Heart right ventricle (tissue), 16 donors: Measurements from ENCODE around the gene ABCA7. TPM values are rescaled to one million over a fixed set of nuclear protein-coding genes. Genes with fewer than 3 reads are reported as not detected.

ENCODE experiments used
- ATAC-seq, 8 donors: fragments of 200-7000 bp; cut with Tn5 transposase; one replicate each; pipeline ENCODE4 v1.9.1; 2020; ENCODE audit warnings: mild to moderate bottlenecking in 8 of 8, moderate library complexity in 8 of 8, moderate number of reproducible peaks in 1 of 8
- DNase-seq, 2 donors: peaks; one replicate each; pipeline ENCODE4 v3.0.0-alpha.2; 2020
- H3K27ac ChIP-seq, 10 donors: fragments of 200-600 bp; sonication (generic) in 2 of 10; one replicate each; pipeline versions ENCODE4 v1.5.0 to v1.8.0; 2020 to 2022; ENCODE audit warnings: mild to moderate bottlenecking in 3 of 10
- H3K27me3 ChIP-seq, 7 donors: fragments of 200-600 bp; one replicate each; pipeline ENCODE4 v1.8.0; 2021 to 2022; ENCODE audit warnings: mild to moderate bottlenecking in 2 of 7
- H3K36me3 ChIP-seq, 9 donors: fragments of 200-600 bp; sonication (generic) in 1 of 9; one replicate each; pipeline versions ENCODE4 v1.5.0 to v1.8.0; 2020 to 2022; ENCODE audit warnings: mild to moderate bottlenecking in 2 of 9
- H3K4me1 ChIP-seq, 9 donors: fragments of 200-600 bp; sonication (generic) in 1 of 9; one replicate each; pipeline versions ENCODE4 v1.5.0 to v1.8.0; 2020 to 2022; ENCODE audit warnings: mild to moderate bottlenecking in 4 of 9
- H3K4me3 ChIP-seq, 10 donors: fragments of 200-600 bp; sonication (generic) in 2 of 10; one replicate each; pipeline versions ENCODE4 v1.5.0 to v1.8.0; 2020 to 2022; ENCODE audit warnings: mild to moderate bottlenecking in 7 of 10, moderate library complexity in 2 of 10
- H3K9me3 ChIP-seq, 11 donors: fragments of 200-600 bp in 10 of 11; sonication (generic) in 2 of 11; one replicate each; pipeline versions ENCODE4 v1.5.0 to v1.8.0; 2013 to 2022; ENCODE audit warnings: mild to moderate bottlenecking in 2 of 11, control low read depth in 1 of 11, moderate library complexity in 1 of 11
- CTCF ChIP-seq, 9 donors: fragments of 200-600 bp; sonication (generic) in 2 of 9; IDR thresholded peaks; one replicate each; pipeline versions ENCODE4 v1.5.0 to v1.8.0; 2021 to 2022; ENCODE audit warnings: antibody characterized with exemption in 9 of 9, mild to moderate bottlenecking in 5 of 9, moderate library complexity in 1 of 9
- WGBS, 2 donors: extraction: QIAGEN DNeasy Blood & Tissue Kit; methylation state at CpG; one replicate each; pipeline ENCODE4 v1.1.7; 2013; ENCODE audit warnings: inconsistent platforms in 1 of 2; 5-methylcytosine and 5-hydroxymethylcytosine counted together
- intact Hi-C, 10 donors: fragments of 100-400 bp; cut with DNase I; formaldehyde crosslinking; loops; one replicate each; pipeline versions ENCODE4 v1.11.1 to v1.14.2; 2022
- polyA plus RNA-seq, 2 donors: library from polyadenylated mRNA; stranded (reverse); fragments of 200-250 nt; gene quantifications; one replicate each; pipeline ENCODE4 v1.2.3, GENCODE V29; 2013
- total RNA-seq, 10 donors: library from RNA; stranded (reverse); fragmentation: NEBNext Ultra II Directional in 3 of 10; extraction: Animal tissue kit (Norgen Biotek cat#: 25700) in 3 of 10; gene quantifications; one replicate each; pipeline versions ENCODE4 v1.2.1 to v1.2.4, GENCODE V29; 2021 to 2023
- donor health status: Arrhythmogenic right ventricular cardiomyopathy.
- donor health status: ischemic (EF 13 %, LVEDD 7.1; RV severe dilation, severe dysfunction).
- donor health status: healthy with polysubstance abuse.
- donor health status: DM: no; HTN: yes; CAD: no.
- donor health status: DM: no; HTN: no; CAD: no.
- donor health status: ischemic (EF 25% LVEDD 6.9; RV normal size, moderate dysfunction).
- donor health status: ischemic (EF 25% LVEDD 5.7; RV mildly dilated, moderate dysfunction).
- donor health status: healthy.
- donor health status: DM: yes; HTN: yes; CAD: no.
- donor health status: Ischemic cardiomyopathy.
- donor health status: ischemic (EF 35%, LVEDD 5.7; RV mildly dilated, moderate dysfunction).
- donor health status: nonischemic (EF 11% LVEDD 7.7; RV severe dilation, severe dysfunction).
- donor health status: DM: yes; HTN: yes; CAD: no.
- donor health status: PGD.
- donor health status: ischemic (EF 29% LVEDD 5.4; RV normal size, mild dysfunction).
- donor health status: nonischemic (EF 23%, LVEDD 6.1; RV moderate dilation, normal function).

Gene ABCA7
- total and polyA plus RNA-seq, 12 donors: 2.7 to 23.4 (median 5.6) TPM

DNA sequence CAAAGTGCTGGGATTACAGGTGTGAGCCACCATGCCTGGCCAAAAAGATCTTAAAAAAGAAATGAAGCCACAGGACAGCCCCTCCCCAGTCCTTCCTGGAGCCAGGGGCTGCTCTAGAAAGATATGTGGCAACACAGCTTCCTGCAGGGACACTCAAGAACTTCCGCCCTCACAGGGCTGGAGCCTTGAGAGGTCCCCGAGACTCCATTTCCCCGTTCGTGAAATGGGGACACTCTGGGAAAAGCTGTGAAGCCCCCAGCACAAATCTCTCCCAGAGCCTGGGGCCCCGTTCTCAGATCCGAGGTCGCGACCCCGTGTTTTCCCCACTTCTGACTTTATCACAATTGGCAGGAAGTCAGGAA is 61.4 kb downstream of the ABCA7 start:
- Histone ChIP-seq H3K27me3 (no peaks in the 10 kb centered on the region), H3K36me3 (peaks cover 0 to 12% (median 2%) of the 10 kb centered on the region in 9 donors), H3K4me1 (peaks cover 28 to 79% (median 64%) of the 10 kb centered on the region in 9 donors), H3K27ac (peak overlapping the region; percentile 69 to 100 (median 98)), H3K9me3 (peaks cover 0 to 11% (median 0%) of the 10 kb centered on the region in 11 donors), H3K4me3 (peak overlapping the region in 7 of 10 donors; percentile 5 to 33 (median 20))
- intact Hi-C loops: loop anchor here in 4 of 10 donors (5.0 kb wide), 3 partner anchors 74 to 141 kb away; partner anchors contain the start of genes RNU6-2 (in 3 of the 4), TMEM259 (in 3 of the 4), ATP5F1D (in 1 of the 4) and CNN2 (in 1 of the 4)
- no peak for TF ChIP-seq CTCF (IDR thresholded peaks at IDR 0.05)
- ATAC-seq (peak in 5 of 8 donors; percentile 8 to 31 (median 20)), DNase-seq (peak in 1 of 2 donors; percentile 60)
- WGBS, 2 donors: 13 to 17% methylated on average over 9 of the region's 9 CpGs

GRCh38 chr19:1102407-1103131 is 62.7 kb downstream of the ABCA7 start:
- 67 to 72% methylated on average over 17 of the region's 17 CpGs for WGBS, 2 donors
- peak overlapping the region; percentile 69 to 100 (median 98) for H3K27ac ChIP-seq
- DNase-seq (no peak), ATAC-seq (peak in 2 of 8 donors; percentile 0 to 7)
- peaks cover 0 to 11% (median 0%) of the 10 kb centered on the region in 11 donors for H3K9me3 ChIP-seq
- peaks cover 0 to 24% (median 11%) of the 10 kb centered on the region in 9 donors for H3K36me3 ChIP-seq
- peak overlapping the region in 3 of 10 donors; percentile 16 to 33 (median 28) for H3K4me3 ChIP-seq
- peaks cover 30 to 87% (median 70%) of the 10 kb centered on the region in 9 donors for H3K4me1 ChIP-seq
- TF ChIP-seq CTCF (IDR thresholded peaks at IDR 0.05): no peak
- intact Hi-C loops: loop anchor here in 5 of 10 donors (2.0 to 5.0 kb wide), 4 partner anchors 75 to 140 kb away; partner anchors contain the start of genes RNU6-2 (in 4 of the 5), TMEM259 (in 4 of the 5), ATP5F1D (in 1 of the 5) and CNN2 (in 1 of the 5)
- H3K27me3 ChIP-seq: no peaks in the 10 kb centered on the region

GRCh38 chr19:1103132-1103707 is 63.3 kb downstream of the ABCA7 start:
- H3K4me3 ChIP-seq: peak overlapping the region in 8 of 10 donors; percentile 6 to 96 (median 82)
- H3K9me3 ChIP-seq: peaks cover 0 to 11% (median 0%) of the 10 kb centered on the region in 11 donors
- intact Hi-C loops: loop anchor here in 5 of 10 donors (2.0 to 5.0 kb wide), 4 partner anchors 76 to 139 kb away; partner anchors contain the start of genes RNU6-2 (in 4 of the 5), TMEM259 (in 4 of the 5), ATP5F1D (in 1 of the 5) and CNN2 (in 1 of the 5)
- DNase-seq (no peak), ATAC-seq (peak in 1 of 8 donors; percentile 0)
- no peak for TF ChIP-seq CTCF (IDR thresholded peaks at IDR 0.05)
- peak overlapping the region; percentile 25 to 100 (median 98) for H3K27ac ChIP-seq
- no peaks in the 10 kb centered on the region for H3K27me3 ChIP-seq
- peaks cover 30 to 84% (median 70%) of the 10 kb centered on the region in 9 donors for H3K4me1 ChIP-seq
- WGBS, 2 donors: 33 to 41% methylated on average over 20 of the region's 20 CpGs
- H3K36me3 ChIP-seq: peaks cover 0 to 31% (median 16%) of the 10 kb centered on the region in 9 donors
